ENCODE measurements around the gene XRCC1. TPM values are rescaled to one million over a fixed set of nuclear protein-coding genes. Genes with fewer than 3 reads are reported as not detected.

Gene XRCC1
- total RNA-seq, 1 experiment from 2014 or later = 38.0 TPM

- no peaks in the 10 kb centered on the region; a peak in 1 of 5 replicates for H3K9me3 Mint-ChIP-seq
- Histone ChIP-seq H3K56ac (ENCODE audit: insufficient read length, low read depth, low read length) (no peak overlapping the region), H3K27ac (ENCODE audit: insufficient read length, low read depth, low read length) (no peak overlapping the region), H3K9ac (ENCODE audit: extremely low read depth, insufficient read length, low read length) (peak overlapping the region; percentile 71), H2BK120ac (ENCODE audit: low read depth, low read length, poor library complexity, severe bottlenecking) (no peak overlapping the region), H3T11ph (ENCODE audit: low read length) (no peak overlapping the region), H2BK5ac (ENCODE audit: insufficient read length, low read length) (no peak overlapping the region), H3K23me2 (ENCODE audit: insufficient read length, low read depth, low read length, poor library complexity, severe bottlenecking) (peaks cover 20% of the 10 kb centered on the region), H3K9me3 (ENCODE audit: control insufficient read depth, low read depth, low read length) (no peaks in the 10 kb centered on the region), H4K8ac (replicated peaks; ENCODE audit: insufficient read length, low read depth, low read length) (no peak overlapping the region), H2AFZ (ENCODE audit: low read length) (no peak overlapping the region), H3K79me1 (ENCODE audit: insufficient read depth, low read depth, low read length, poor library complexity, severe bottlenecking) (no peaks in the 10 kb centered on the region), H3K23ac (ENCODE audit: insufficient read length, low read depth, low read length) (no peak overlapping the region), H3K14ac (ENCODE audit: insufficient read depth, low read length) (peak overlapping the region; percentile 26; the same call in 1 of the 2 replicates), H3K27me3 (ENCODE audit: insufficient read depth, low read length) (no peaks in the 10 kb centered on the region), H3K18ac (ENCODE audit: insufficient read length, low read depth, low read length) (peak overlapping the region; percentile 20), H2BK12ac (ENCODE audit: insufficient read length, low read depth, low read length) (no peak overlapping the region), H4K20me1 (ENCODE audit: control insufficient read depth, insufficient read depth, insufficient read length) (no peaks in the 10 kb centered on the region), H3K4ac (ENCODE audit: low read depth, low read length) (no peak overlapping the region), H4K5ac (ENCODE audit: insufficient read length, low read depth, low read length) (no peak overlapping the region), H2BK20ac (ENCODE audit: low read depth, low read length, poor library complexity, severe bottlenecking) (no peak overlapping the region), H3K4me1 (ENCODE audit: insufficient read depth, low read length) (0 out of 2 replicates have a peak, but pooled peaks cover 3% of the 10 kb centered on the region), H4K91ac (ENCODE audit: insufficient read length, low read depth, low read length) (no peak overlapping the region), H3K79me2 (ENCODE audit: insufficient read depth, low read length) (peaks cover 4% of the 10 kb centered on the region; the same call in 1 of the 2 replicates), H2BK15ac (ENCODE audit: low read depth, low read length) (no peak overlapping the region), H3K4me2 (ENCODE audit: insufficient read depth, insufficient read length, low read length) (peak overlapping the region; percentile 79), H2AK5ac (ENCODE audit: insufficient read length, low read length) (no peak overlapping the region)
- no CpG with 5 or more reads among the region's 18 CpGs for WGBS (ENCODE audit: extremely low coverage, insufficient read length, low lambda C conversion rate)
- no peaks in the 10 kb centered on the region for H3K27me3 Mint-ChIP-seq (ENCODE audit: low read depth)
- DNase-seq = no peak
- peak overlapping the region; percentile 94 to 99 (median 99) for H3K27ac Mint-ChIP-seq
- H3K4me3 Mint-ChIP-seq = peak overlapping the region; percentile 92 to 95
- no peak for TF ChIP-seq CTCF (conservative IDR thresholded peaks at IDR 0.05)
- H3K36me3 Mint-ChIP-seq (ENCODE audit: insufficient read depth in 1 of 3, low read depth in 3 of 3) = peaks cover 16 to 37% (median 33%) of the 10 kb centered on the region in 3 experiments
- H3K4me1 Mint-ChIP-seq = peaks cover 18 to 25% of the 10 kb centered on the region in 2 experiments
These were observed 20.3 kb upstream of the XRCC1 start for GRCh38 chr19:43595605-43595998.

Data from H9 (cell line).